ENCODE data around the gene FAM221A.

FAM221A gene

GRCh38 chr7:23742051-23742450, 62.1 kb downstream of the FAM221A start:
- TF ChIP-seq CTCF (IDR thresholded peaks at IDR 0.05; ENCODE audit: low read depth, low read length, missing control alignments) = no peak

GRCh38 chr7:23743226-23743625, 63.2 kb downstream of the FAM221A start:
- DNase-seq (ENCODE audit: low read depth) = no peak
- H3K4me3 ChIP-seq (ENCODE audit: low read depth, low read length) = no peak overlapping the region
- no peak for TF ChIP-seq CTCF (IDR thresholded peaks at IDR 0.05; ENCODE audit: low read depth, low read length, missing control alignments)

More at GRCh38 chr7:23742051-23742450, 62.1 kb downstream of the FAM221A start:
- no peak overlapping the region for H3K4me3 ChIP-seq (ENCODE audit: low read depth, low read length)
- DNase-seq (ENCODE audit: low read depth) = no peak

GRCh38 chr7:23746629-23747028, 66.6 kb downstream of the FAM221A start:
- TF ChIP-seq CTCF (IDR thresholded peaks at IDR 0.05; ENCODE audit: low read depth, low read length, missing control alignments) = no peak
- no peak for DNase-seq (ENCODE audit: low read depth)
- H3K4me3 ChIP-seq (ENCODE audit: low read depth, low read length) = no peak overlapping the region

- DNase-seq (ENCODE audit: low read depth) = no peak
Observed at GRCh38 chr7:23751852-23752251, 71.9 kb downstream of the FAM221A start.

More at GRCh38 chr7:23751852-23752251, 71.9 kb downstream of the FAM221A start:
- TF ChIP-seq CTCF (IDR thresholded peaks at IDR 0.05; ENCODE audit: low read depth, low read length, missing control alignments) = no peak
- no peak overlapping the region for H3K4me3 ChIP-seq (ENCODE audit: low read depth, low read length)
